Measurements from ENCODE around the gene TRIOBP. TPM values are rescaled to one million over a fixed set of nuclear protein-coding genes. Genes with fewer than 3 reads are reported as not detected.

Gene TRIOBP
- total RNA-seq, 2 donors from 2014 or later: 126 to 146 TPM

DNA sequence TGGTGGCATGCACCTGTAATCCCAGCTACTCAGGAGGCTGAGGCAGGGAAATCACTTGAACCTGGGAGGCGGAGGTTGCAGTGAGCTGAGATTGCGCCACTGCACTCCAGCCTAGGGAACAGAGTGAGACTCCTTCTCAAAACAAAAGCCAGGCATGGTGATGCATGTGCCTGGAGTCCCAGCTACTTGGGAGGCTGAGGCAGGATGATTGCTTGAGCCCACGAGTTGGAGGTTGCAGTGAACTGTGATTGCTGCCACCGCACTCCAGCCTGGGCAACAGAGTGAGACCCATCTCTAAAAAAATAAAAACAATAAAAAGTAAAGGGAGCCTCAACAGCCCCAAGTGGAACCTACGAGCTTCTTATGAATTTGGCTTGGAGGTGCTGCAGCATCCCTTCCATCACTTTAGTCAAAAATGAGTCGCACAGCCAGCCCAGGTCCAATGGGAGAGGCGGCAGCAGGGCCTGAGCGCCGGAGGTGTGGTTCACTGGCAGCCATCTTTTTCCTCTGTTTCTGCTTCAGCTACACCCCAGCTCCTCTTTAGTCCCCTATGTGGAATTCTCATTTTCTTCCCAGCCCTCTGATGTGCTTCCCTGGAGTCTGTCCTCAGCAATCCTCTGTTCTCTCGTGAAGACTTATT is 81.6 kb downstream of the TRIOBP start:
- DNase-seq (ENCODE audit: low spot score) (no peak), ATAC-seq (ENCODE audit: insufficient number of reproducible peaks, low FRiP score, low read depth) (no peak)
- H3K4me1 ChIP-seq (ENCODE audit: control insufficient read depth in 1 of 2, low read depth in 2 of 2): peaks cover 0 to 18% of the 10 kb centered on the region in 2 donors
- H3K27me3 ChIP-seq (replicated peaks; ENCODE audit: insufficient read depth): no peaks in the 10 kb centered on the region
- no peak for TF ChIP-seq CTCF (IDR thresholded peaks at IDR 0.05)
- H3K9me3 ChIP-seq: no peaks in the 10 kb centered on the region
- H3K4me3 ChIP-seq: no peak overlapping the region
- no peak overlapping the region for H3K27ac ChIP-seq
- H3K36me3 ChIP-seq: peaks cover 6% of the 10 kb centered on the region

- Histone ChIP-seq H3K4me1 (ENCODE audit: control insufficient read depth in 1 of 2, low read depth in 2 of 2) (peaks cover 0 to 16% of the 10 kb centered on the region in 2 donors), H3K36me3 (no peaks in the 10 kb centered on the region), H3K27me3 (replicated peaks; ENCODE audit: insufficient read depth) (no peaks in the 10 kb centered on the region), H3K4me3 (no peak overlapping the region), H3K27ac (no peak overlapping the region), H3K9me3 (no peaks in the 10 kb centered on the region)
- no peak for TF ChIP-seq CTCF (IDR thresholded peaks at IDR 0.05)
- no peak for DNase-seq (ENCODE audit: low spot score)
- no peak for ATAC-seq (ENCODE audit: insufficient number of reproducible peaks, low FRiP score, low read depth)
These were observed 84.7 kb downstream of the TRIOBP start for GRCh38 chr22:37781434-37782059.

DNA sequence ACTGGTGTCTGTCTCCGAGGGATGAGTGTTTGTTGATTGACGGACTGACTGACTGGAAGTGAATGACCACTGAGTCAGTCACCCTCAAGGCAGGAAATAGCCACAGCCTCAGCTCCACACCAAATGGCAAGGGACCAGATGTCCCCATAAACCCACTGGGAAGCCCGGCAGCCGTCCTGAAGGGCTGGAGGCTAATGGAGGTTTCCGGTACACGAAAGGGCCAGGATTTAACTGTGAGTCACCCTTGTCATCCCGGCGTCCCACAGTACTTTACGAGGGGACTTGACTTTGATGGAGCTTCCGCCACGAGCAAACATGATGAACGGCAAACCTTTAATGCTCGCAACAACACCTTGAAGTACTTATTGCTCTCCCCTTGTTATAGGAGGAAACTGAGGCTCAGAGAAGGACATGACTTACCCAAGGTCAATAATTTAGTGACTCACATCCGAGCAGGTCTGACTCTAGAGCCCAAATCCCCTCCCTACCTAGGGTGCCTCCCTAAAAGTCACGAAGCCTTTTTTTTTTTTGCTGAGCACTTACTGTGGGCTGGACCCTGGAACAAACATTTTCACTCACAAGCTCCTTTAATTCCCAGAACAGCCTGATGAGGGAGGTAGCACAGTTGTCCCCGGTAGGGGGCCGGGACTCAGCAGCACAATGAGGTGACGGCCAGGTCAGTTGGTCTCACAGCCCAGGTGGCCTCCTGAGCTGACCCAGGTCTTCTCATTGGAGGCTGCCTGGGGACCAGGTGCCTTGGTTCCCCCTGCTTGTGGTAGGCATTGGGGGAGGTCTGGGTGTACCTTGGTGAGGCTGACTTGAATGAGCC is 85.7 kb downstream of the TRIOBP start:
- Histone ChIP-seq H3K36me3 (no peaks in the 10 kb centered on the region), H3K4me3 (no peak overlapping the region), H3K27me3 (replicated peaks; ENCODE audit: insufficient read depth) (no peaks in the 10 kb centered on the region), H3K27ac (no peak overlapping the region), H3K9me3 (no peaks in the 10 kb centered on the region), H3K4me1 (ENCODE audit: control insufficient read depth in 1 of 2, low read depth in 2 of 2) (peaks cover 0 to 7% of the 10 kb centered on the region in 2 donors)
- ATAC-seq (ENCODE audit: insufficient number of reproducible peaks, low FRiP score, low read depth): peak; percentile 56
- no peak for TF ChIP-seq CTCF (IDR thresholded peaks at IDR 0.05)
- no peak for DNase-seq (ENCODE audit: low spot score)

DNA sequence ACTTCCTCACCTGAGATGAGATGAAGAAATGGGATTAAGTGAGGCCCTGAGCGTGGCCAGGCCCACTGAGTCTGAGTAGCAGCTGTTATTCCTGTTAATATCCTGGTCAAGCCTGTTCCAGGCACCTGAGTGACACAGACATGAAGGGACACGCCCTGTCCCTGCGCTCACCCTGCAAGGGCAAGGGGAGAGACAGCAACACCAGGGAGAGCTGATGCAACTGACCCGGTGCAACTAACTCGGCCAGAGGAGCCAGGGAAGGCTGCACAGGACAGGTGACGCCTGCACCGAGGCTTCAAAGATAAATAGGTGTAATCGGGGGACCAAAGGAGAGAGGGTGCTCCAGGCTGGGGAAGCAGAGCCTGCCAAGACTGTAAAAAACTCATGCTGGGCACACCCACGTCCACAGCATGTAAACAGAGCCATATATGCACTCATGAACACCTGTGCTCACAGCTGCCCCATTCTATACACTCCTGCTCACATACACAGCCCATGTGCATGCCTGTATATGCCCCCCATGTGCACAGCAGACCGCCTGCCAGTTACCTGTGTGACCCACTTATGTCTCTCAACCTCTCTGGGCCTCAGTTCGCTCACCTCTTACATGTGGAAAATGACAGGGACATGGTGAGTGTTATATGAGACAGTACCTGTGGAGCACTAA is 88.1 kb downstream of the TRIOBP start:
- no peaks in the 10 kb centered on the region for H3K9me3 ChIP-seq
- no peak for ATAC-seq (ENCODE audit: insufficient number of reproducible peaks, low FRiP score, low read depth)

More for the DNA sequence above, 88.1 kb downstream of the TRIOBP start:
- TF ChIP-seq CTCF (IDR thresholded peaks at IDR 0.05): no peak
- H3K27ac ChIP-seq: no peak overlapping the region
- peaks cover 0 to 7% of the 10 kb centered on the region in 2 donors for H3K4me1 ChIP-seq (ENCODE audit: control insufficient read depth in 1 of 2, low read depth in 2 of 2)
- DNase-seq (ENCODE audit: low spot score): no peak
- no peak overlapping the region for H3K4me3 ChIP-seq
- H3K27me3 ChIP-seq (replicated peaks; ENCODE audit: insufficient read depth): no peaks in the 10 kb centered on the region
- no peaks in the 10 kb centered on the region for H3K36me3 ChIP-seq
